Measurements from ENCODE around the gene FARS2. TPM values are rescaled to one million over a fixed set of nuclear protein-coding genes. Genes with fewer than 3 reads are reported as not detected.

The FARS2 gene
- total RNA-seq, 2 experiments from 2014 or later = 13.8 to 14.3 TPM

GRCh38 chr6:5637714-5638113, 376.4 kb downstream of the FARS2 start:
- CTCF ChIA-PET (ENCODE audit: unreplicated experiment) = no interaction called here
- TF ChIP-seq EZH2phosphoT487 (IDR thresholded peaks at IDR 0.05; ENCODE audit: borderline replicate concordance, low read depth, low read length) (no peak), CTCF (conservative IDR thresholded peaks at IDR 0.05; ENCODE audit: low read length) (no peak)
- POLR2A ChIA-PET = no interaction called here
- no TSS peak for BruUV-seq (replicated peaks)
- Histone ChIP-seq H3K36me3 (ENCODE audit: insufficient read depth, low read length) (no peaks in the 10 kb centered on the region), H2AFZ (ENCODE audit: low read length) (no peak overlapping the region), H3K9me3 (ENCODE audit: low read length) (no peaks in the 10 kb centered on the region), H3K9me2 (ENCODE audit: insufficient read depth, low read length) (no peaks in the 10 kb centered on the region), H3K27ac (ENCODE audit: low read depth, low read length, poor library complexity, severe bottlenecking) (no peak overlapping the region), H3K4me1 (ENCODE audit: insufficient read depth, low read length, poor library complexity, severe bottlenecking) (no peaks in the 10 kb centered on the region), H4K20me1 (ENCODE audit: insufficient read depth, low read length) (no peaks in the 10 kb centered on the region), H3K79me2 (ENCODE audit: insufficient read depth, low read depth, low read length) (no peaks in the 10 kb centered on the region), H3K4me3 (ENCODE audit: low read depth, low read length, poor library complexity, severe bottlenecking) (no peak overlapping the region), H3K4me2 (ENCODE audit: low read length) (no peak overlapping the region)
- intact Hi-C loops (cut with micrococcal nuclease; ENCODE audit: unreplicated experiment) = no loop called here
- DNase-seq (ENCODE audit: low spot score) = no peak

GRCh38 chr6:5638666-5639065, 377.4 kb downstream of the FARS2 start:
- no TSS peak for BruUV-seq (replicated peaks)
- Histone ChIP-seq H3K9me2 (ENCODE audit: insufficient read depth, low read length) (no peaks in the 10 kb centered on the region), H3K4me3 (ENCODE audit: low read depth, low read length, poor library complexity, severe bottlenecking) (no peak overlapping the region), H3K79me2 (ENCODE audit: insufficient read depth, low read depth, low read length) (no peaks in the 10 kb centered on the region), H4K20me1 (ENCODE audit: insufficient read depth, low read length) (no peaks in the 10 kb centered on the region), H3K4me2 (ENCODE audit: low read length) (no peak overlapping the region), H2AFZ (ENCODE audit: low read length) (no peak overlapping the region), H3K9me3 (ENCODE audit: low read length) (no peaks in the 10 kb centered on the region), H3K4me1 (ENCODE audit: insufficient read depth, low read length, poor library complexity, severe bottlenecking) (no peaks in the 10 kb centered on the region), H3K36me3 (ENCODE audit: insufficient read depth, low read length) (no peaks in the 10 kb centered on the region), H3K27ac (ENCODE audit: low read depth, low read length, poor library complexity, severe bottlenecking) (no peak overlapping the region)
- intact Hi-C loops (cut with micrococcal nuclease; ENCODE audit: unreplicated experiment) = no loop called here
- TF ChIP-seq EZH2phosphoT487 (IDR thresholded peaks at IDR 0.05; ENCODE audit: borderline replicate concordance, low read depth, low read length) (no peak), CTCF (conservative IDR thresholded peaks at IDR 0.05; ENCODE audit: low read length) (no peak)
- POLR2A ChIA-PET = no interaction called here
- CTCF ChIA-PET (ENCODE audit: unreplicated experiment) = no interaction called here
- DNase-seq (ENCODE audit: low spot score) = no peak

- no peaks in the 10 kb centered on the region for H3K4me1 ChIP-seq (ENCODE audit: insufficient read depth, low read length, poor library complexity, severe bottlenecking)
- intact Hi-C loops (cut with micrococcal nuclease; ENCODE audit: unreplicated experiment) = no loop called here
- H3K9me2 ChIP-seq (ENCODE audit: insufficient read depth, low read length) = no peaks in the 10 kb centered on the region
- H4K20me1 ChIP-seq (ENCODE audit: insufficient read depth, low read length) = no peaks in the 10 kb centered on the region
- no peak for DNase-seq (ENCODE audit: low spot score)
- BruUV-seq (replicated peaks) = no TSS peak
- POLR2A ChIA-PET = no interaction called here
- no peaks in the 10 kb centered on the region for H3K36me3 ChIP-seq (ENCODE audit: insufficient read depth, low read length)
- H3K4me3 ChIP-seq (ENCODE audit: low read depth, low read length, poor library complexity, severe bottlenecking) = no peak overlapping the region
- H3K4me2 ChIP-seq (ENCODE audit: low read length) = no peak overlapping the region
- H2AFZ ChIP-seq (ENCODE audit: low read length) = no peak overlapping the region
- CTCF ChIA-PET (ENCODE audit: unreplicated experiment) = no interaction called here
- H3K79me2 ChIP-seq (ENCODE audit: insufficient read depth, low read depth, low read length) = no peaks in the 10 kb centered on the region
- no peak overlapping the region for H3K27ac ChIP-seq (ENCODE audit: low read depth, low read length, poor library complexity, severe bottlenecking)
- TF ChIP-seq CTCF (conservative IDR thresholded peaks at IDR 0.05; ENCODE audit: low read length) (no peak), EZH2phosphoT487 (IDR thresholded peaks at IDR 0.05; ENCODE audit: borderline replicate concordance, low read depth, low read length) (no peak)
- no peaks in the 10 kb centered on the region for H3K9me3 ChIP-seq (ENCODE audit: low read length)
These were observed 377.9 kb downstream of the FARS2 start for GRCh38 chr6:5639193-5639592.
